M059J (cell line): ENCODE results near the gene CCNB1. TPM values are rescaled to one million over a fixed set of nuclear protein-coding genes. Genes with fewer than 3 reads are reported as not detected.
"Not testable (repeated sequence)": the region's sequence is repeated elsewhere in the genome, so short reads cannot be mapped to it uniquely, and the experiment has no call there.

ENCODE experiments used
- DNase-seq: peaks from one replicate; pipeline ENCODE4 v3.0.0-alpha.2; 2012; ENCODE audit warnings: low read depth
- total RNA-seq: library from RNA; depleted of rRNA; stranded (reverse); fragments of >200 nt; shearing (Covaris generic); gene quantifications from 2 replicates; pipeline ENCODE4 v1.2.3, GENCODE V29; 2014

CCNB1 gene
- total RNA-seq, 1 experiment from 2014 or later: 352 TPM

DNA sequence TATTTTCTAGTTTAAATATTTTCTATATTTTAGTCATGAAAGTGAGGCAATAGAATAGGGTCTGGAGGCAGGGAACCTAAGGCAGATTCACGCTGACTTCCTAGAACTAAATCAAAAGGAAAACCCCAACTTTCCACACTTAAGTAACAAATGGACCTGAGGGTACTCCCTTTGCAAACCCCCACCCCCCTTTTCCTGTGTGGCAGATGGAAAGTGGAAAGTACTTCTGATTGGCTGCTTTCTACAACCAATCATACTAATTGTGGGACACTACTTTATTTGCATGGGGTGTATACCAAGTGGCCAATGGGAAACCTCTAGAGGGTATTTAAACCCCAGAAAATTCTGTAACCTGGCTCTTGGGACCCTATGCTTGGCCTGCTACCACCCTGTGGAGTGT, 17.7 kb downstream of the CCNB1 start:
- DNase-seq: no peak

DNA sequence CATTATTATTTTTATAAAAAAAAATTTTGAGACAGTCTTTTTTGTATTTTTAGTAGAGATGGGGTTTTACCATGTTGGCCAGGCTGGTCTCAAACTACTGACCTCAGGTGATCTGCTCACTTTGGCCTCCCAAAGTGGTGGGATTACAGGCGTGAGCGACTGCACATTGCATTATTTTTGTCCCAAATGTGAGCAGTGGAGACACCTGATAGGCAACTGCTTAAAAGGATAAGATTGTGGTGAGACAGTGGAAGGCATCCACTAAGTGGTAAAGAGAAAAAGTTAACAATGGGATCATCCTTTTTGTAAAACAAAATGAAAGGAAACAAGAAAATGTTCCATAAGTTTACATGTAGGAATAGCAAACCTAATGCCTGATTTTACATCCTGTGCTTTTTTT, 20.4 kb downstream of the CCNB1 start:
- DNase-seq: no peak

DNA sequence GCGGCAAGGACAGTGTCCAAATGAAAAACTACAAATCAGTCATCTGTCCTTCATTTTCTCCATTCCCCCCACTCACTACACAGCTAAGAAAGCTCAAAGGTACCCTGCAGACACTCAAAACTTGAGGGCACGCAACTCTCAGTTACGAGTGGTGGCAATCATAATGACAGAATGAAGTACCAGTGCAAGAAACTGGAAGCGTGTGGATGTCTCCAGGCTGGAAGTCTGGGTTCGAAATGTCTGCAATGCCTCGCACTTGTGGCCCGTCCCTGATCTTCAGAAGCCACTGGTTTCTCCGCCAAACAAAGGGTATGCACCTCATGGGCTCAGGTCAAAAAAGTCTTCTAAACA, 21.8 kb downstream of the CCNB1 start:
- DNase-seq: no peak

DNA sequence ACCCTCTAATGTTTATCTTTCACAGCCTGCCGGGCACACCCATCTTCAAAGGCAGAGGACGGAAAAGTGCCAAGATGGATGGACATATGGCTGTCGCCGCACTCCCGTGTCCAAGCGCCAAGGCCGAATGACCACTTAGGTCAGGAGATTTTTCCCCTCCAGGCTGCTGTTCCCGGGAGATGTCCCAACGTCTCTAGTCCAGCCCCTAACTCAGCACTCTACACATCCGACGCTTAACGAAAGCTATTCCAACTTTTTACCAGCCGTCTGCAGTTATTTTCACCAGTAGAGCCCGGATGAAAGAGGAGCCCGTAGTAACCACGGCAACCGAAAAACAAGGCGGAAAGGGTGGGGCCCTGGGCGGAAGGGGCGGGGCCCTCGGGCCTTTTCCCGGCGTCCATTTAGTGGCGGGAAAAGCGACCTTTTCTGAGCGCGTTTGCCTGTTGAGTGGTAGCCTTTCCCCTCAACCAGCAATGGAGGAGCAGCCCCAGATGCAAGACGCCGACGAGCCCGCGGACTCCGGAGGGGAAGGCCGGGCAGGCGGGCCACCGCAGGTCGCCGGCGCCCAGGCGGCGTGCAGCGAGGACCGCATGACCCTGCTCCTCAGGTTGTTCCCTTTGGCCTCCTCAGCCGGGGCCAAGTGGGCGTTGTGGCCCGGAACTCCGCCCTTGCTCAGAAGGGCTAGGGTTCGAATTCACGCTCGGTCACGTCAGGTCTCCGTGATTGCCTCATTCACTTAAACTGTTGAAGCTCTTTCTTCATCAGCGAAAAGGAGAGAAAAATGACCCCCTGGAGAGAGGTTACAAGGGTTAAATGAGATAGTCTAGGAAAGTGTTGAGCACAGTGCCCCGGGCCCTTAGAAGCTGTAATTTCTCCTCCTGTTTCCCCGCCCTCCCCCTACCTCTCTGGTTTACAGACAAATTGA, 22.5 kb downstream of the CCNB1 start, which contains the start of gene CENPH:
TSS of gene CENPH (plus strand) at position 422 of the 925 bp plus-strand sequence. CDS start at position 474, 52 bp downstream.
- peak; percentile 94 for DNase-seq

DNA sequence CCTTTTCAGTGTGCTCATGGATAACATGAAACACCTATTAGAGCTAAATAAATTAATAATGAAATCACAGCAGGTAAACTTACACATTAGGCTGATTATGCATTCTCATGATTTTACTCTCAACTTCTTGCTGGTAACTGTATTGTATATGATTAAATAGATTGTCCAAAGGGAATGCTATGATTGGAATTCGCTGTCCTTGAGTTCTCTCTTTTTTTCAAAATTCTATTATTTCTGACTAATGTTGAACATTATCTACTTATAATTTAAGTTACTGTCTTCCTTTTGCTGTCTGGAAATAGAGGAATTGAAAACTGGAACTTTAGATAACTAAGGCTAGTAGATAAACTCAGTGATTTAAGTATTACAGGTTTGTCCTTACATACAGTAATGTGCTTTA, 35.5 kb downstream of the CCNB1 start:
- DNase-seq: no peak

DNA sequence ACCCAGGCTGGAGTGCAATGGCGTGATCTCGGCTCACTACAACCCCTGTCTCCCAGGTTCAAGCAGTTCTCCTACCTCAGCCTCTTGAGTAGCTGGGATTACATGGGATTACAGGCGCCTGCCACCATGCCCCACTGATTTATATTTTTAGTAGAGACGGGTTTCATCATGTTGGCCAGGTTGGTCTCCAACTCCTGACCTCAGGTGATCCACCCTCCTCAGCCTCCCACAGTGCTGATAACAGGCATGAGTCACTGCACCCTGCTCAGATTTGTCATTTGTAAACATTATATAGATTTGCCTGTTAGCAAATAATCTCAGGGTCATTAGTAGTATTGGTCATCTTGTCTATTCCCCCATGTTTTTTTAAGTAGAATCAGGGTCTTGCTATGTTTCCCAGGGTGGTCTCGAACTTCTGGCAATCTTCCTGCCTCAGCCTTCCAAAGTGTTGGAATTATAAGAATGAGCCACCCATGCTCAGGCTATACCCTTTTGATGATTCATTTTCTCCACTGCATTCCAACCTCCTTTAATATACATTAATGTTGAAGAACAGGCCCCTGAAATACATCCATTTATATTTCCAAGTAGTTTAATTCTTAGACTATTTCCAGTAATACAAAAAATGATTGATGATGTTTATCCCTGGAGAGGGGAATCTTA, 39.7 kb downstream of the CCNB1 start:
- DNase-seq: peak; percentile 50

DNA sequence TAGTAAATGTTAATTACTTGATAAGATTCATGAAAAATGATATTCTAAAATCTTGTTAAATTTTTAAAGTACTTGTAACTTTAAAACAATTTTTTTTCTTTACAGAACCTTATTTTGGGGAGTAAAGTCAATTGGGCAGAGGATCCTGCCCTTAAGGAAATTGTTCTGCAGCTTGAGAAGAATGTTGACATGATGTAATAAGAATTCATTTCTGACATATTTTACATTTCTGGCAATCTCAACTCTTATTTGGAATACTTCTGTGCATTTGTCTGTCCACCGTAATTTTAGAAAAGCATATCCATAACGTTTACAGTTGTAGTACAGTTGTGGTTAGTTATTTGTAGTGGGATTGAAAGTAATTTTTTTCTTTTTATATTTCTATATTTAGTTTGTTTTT, 42.7 kb downstream of the CCNB1 start:
- DNase-seq: no peak

DNA sequence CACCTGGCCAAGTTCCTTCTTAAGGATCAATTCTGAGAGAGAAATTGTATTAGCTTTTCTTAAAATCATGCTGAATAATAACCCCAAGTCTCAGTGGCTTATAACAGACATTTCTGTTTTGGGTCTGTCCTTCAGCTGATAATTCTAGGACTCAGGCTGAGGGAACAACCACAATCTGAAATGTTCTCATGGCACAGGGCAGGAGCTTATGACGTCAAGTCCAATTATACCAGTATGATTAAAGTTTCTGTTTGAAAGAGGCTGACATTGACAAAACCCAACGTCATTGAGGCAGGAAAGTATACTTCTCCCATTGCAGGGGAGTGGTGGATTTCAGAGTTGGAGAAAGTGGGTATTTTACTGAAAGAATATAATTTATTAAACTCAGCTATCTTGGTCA, 44.2 kb downstream of the CCNB1 start:
- DNase-seq: no peak

DNA sequence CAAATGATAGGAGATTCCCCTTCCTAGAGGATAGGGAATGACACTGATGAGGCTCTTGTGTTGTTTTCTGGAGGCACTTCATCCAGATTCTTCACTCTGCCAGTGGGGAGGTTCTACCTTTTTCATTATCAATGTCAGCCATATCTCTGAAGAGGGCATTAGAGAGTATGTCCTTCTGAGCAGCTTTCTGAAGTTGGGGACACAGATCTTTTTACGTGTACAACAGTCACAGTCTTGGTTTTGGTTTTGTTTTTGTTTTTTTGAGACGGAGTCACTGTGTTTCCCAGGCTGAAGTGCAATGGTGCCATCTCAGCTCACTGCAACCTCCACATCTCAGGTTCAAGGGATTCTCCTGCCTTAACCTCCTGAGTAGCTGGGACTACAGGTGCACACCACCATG, 45.1 kb downstream of the CCNB1 start:
- DNase-seq: no peak

DNA sequence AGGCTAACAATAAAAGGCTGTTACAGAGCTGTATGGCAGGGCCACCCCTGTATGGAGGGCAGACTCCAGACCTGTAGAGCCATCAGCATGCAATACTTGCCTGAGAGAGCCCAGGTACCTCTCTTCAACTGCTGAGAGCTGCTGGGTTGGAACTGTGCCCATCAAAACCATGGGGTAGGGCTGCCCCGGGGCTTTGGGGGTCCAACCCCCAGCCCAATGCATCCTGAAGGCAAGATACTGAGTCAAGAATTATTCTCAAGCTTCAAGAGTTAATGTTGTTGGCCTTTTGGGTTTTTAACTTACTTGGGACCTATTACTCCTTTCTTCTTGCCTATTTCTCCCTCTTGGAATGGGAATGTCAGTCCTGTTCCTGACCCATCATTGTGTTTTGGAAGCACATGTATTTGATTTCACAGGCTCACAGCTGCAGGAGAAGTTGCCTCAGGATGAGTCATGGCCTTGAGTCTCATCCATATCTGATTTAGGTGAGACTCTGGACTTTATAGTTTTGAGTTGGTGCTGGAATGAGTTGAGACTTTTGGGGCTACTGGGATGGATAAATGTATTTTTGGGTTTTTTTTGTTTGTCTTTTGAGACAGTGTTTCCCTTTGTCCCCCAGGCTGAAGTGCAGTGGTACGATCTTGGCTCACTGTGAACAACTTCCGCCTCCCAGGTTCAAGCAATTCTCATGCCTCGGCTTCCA, 46.7 kb downstream of the CCNB1 start:
- peak; percentile 65 for DNase-seq

DNA sequence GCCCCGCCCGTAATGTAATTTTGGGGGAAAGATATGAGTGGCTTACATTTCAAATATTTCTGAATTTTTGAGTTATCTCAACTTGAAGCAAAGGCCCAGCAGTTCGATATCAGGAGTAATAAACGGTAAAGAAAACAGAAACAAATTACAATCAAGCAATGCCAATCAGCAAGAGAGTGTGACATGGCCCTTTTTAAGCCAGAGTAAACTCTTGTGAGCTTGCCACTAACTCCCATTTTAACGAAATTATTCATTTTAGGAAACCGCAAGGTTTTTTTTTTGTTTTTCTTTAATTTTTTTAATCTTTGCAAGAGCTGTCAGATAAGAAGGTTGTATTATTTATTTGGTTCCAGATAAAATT, 50.2 kb downstream of the CCNB1 start:
- no peak for DNase-seq

DNA sequence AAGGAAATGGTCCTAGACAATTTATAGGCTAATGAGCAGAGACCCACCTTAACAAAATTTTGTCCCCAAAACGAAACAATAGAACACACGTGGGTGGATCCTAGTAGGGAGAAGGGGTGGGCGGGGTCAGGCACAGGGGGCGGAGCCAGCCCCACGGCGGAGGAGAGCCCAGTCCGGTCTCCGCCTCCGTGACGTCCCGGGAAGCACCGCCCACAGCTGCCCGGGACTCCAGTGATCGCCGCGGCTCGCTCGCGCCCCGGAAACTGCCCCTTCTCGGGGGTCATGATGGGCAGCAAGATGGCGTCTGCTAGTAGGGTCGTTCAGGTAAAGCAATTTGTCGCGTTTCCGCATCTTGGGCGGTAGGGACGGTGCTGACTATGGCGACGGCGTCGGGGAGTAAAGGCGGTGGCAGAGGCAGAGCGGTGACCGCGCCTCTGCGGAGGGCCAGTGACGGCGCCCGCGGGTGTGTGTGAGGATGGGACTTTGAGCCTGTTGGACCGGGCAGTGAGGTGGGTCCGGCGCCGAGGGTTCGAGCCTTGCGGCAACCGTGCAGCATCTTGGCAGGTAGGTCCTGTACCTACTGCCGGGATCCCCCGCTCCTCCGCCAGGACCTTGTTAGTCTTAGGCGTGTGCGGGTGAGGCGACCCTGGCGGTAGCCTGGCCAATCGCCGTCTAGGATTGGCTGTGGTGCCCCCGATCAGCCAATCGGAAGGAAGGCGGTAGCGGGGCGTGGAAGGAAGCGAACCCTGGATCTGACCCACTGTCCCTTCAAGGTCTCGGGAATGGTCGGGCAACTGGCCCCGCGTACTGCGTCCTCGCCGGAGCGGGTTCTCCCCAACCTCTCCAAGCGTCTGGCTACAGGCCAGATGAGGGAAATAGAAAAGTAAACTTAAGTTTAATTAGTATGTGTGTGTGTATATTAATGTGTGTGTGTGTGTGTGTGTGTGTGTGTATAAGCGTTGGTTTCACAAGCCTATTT, 50.9 kb downstream of the CCNB1 start:
- peak; percentile 89 for DNase-seq

DNA sequence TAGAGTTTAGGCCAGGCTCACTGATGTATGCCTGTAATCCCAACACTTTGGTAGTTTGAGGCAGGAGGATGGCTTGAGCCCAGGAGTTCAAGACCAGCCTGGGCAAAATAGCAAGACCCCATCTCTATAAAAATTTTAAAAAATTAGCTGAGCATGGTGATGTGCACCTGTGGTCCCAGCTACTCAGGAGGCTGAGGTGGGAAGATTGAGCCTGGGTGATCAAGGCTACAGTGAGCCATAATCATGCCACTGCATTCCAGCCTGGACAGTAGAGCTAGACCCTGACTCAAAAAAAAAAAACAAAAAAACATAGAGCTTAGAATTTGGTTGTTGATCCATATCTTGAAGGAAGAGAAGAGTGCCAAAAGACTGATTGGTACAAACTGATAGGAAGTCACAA, 53.0 kb downstream of the CCNB1 start:
- DNase-seq: no peak

DNA sequence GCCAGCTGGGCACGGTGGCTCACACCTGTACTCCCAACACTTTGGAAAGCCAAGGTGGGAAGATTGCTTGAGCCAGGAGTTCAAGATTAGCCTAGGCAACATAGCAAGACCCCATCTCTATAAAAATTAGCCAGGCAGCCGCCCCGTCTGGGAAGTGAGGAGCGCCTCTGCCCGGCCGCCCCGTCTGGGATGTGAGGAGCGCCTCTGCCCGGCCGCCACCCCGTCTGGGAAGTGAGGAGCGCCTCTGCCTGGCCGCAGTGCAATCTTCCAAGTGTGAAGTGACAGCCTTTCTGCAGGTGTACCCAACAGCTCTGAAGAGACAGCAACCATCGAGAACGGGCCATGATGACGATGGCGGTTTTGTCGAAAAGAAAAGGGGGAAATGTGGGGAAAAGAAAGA, 53.4 kb downstream of the CCNB1 start:
- not testable (repeated sequence) for DNase-seq

DNA sequence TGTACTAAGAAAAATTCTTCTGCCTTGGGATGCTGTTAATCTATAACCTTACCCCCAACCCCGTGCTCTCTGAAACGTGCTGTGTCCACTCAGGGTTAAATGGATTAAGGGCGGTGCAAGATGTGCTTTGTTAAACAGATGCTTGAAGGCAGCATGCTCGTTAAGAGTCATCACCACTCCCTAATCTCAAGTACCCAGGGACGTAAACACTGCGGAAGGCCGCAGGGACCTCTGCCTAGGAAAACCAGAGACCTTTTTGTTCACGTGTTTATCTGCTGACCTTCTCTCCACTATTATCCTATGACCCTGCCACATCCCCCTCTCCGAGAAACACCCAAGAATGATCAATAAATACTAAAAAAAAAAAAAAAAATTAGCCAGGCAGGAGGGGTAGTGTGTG, 53.9 kb downstream of the CCNB1 start:
- not testable (repeated sequence) for DNase-seq

DNA sequence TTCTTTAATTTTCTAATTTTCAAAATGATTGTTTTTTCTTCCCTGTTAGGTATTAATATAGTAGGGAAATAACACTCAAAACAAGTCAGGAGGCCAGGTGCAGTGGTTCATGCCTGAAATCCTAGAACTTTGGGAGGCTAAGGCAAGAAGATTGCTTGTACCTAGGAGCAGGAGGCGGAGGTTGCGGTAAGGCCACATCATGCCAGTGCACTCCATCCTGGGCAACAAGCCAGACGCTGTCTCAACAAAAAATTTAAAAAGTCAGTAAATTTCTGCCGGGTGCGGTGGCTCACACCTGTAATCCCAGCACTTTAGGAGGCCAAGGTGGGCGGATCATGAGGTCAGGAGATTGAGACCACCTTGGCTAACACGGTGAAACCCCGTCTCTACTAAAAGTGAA, 57.6 kb downstream of the CCNB1 start:
- no peak for DNase-seq

DNA sequence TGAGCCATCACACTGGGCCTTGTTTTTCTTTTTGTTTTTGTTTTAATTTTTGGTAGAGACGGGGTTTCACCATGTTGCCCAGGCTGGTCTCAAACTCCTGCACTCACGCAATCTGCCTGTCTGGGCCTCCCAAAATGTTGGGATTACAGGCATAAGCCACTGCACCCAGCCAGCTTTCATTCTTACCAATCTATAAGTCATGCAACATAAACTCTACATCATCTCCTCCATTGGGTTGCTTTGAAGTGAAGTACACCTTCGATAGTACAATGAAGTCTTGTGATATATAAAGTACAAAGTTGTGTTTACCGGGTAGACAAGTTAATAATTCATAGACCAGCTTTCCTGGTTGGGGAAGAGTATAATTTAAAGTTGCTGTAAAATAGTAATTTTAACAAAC, 58.9 kb downstream of the CCNB1 start:
- no peak for DNase-seq
